ENCODE data around the gene CDK2. TPM values are rescaled to one million over a fixed set of nuclear protein-coding genes. Genes with fewer than 3 reads are reported as not detected.
"Not testable (repeated sequence)": the region's sequence is repeated elsewhere in the genome, so short reads cannot be mapped to it uniquely, and the experiment has no call there.

Gene CDK2
- total RNA-seq, 1 donor from 2014 or later = 25.7 TPM

- DNase-seq = no peak
These were observed 15.8 kb downstream of the CDK2 start for GRCh38 chr12:55982319-55982936.

DNA sequence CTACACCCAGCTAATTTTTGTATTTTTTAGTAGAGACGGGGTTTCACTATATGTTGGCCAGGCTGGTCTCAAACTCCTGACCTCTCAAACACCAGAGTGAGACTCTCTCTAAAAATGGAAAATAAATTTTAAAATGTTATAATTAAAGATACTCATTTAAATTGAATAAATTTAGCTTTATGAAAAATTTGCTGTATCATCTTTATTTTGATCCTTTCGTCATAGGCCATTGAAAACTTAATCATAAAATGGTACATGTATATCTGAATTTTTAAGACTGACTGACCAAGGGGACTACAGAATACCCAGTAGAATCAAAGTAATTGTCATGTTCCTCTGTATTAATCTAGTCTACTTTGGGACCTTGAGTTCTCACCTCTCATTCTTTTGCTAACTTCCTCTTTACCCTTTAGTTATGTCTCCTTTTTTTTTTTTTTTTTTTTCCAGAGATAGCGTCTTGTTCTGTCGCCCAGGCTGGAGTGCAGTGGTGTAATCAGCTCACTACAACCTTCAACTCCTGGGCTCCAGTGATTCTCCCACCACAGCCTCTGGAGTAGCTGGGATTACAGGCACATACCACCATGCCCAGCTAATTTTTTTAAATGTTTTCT, 16.7 kb downstream of the CDK2 start:
- DNase-seq = no peak

GRCh38 chr12:55984861-55985260, 18.2 kb downstream of the CDK2 start:
- DNase-seq = no peak

DNA sequence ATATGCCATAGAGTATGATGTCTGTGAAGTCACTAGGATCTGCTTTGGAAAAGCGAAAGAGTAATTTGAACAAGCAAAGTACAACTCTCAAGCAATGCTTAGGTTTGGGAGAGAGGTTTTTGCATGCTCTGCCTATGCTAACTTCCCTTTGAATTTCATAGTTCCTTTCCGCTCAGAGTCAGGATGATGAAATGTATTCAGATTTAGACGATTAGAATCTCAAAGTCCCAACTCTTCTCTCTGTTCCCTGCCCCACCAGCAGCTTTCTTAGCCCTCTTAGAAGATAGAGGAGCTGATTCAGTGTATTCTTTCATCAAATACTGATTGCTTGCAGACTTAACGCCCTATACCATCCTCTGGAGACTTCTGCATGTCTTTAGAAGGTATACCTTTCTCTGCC, 18.7 kb downstream of the CDK2 start:
- DNase-seq = no peak

DNA sequence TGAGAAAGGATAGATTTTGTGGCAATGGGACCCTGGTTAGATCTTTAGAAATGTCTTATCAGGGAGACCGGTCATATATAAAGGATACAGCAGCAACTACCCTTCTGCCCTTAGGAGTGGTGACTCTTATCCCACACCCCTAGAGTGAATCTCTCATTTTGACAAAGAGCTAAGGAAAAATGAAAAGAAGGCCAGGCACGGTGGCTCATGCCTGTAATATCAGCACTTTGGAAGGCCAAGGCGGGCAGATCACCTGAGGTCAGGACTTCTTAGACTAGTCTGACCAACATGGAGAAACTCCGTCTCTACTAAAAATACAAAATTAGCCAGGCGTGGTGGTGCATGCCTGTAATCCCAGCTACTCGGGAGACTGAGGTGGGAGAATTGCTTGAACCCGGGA, 19.3 kb downstream of the CDK2 start:
- DNase-seq = not testable (repeated sequence)

GRCh38 chr12:55991110-55991509, 24.5 kb downstream of the CDK2 start:
- no peak for DNase-seq

- DNase-seq = no peak
These were observed 26.7 kb downstream of the CDK2 start for GRCh38 chr12:55993230-55993853.

- DNase-seq = no peak
These were observed 28.7 kb downstream of the CDK2 start for GRCh38 chr12:55995366-55995765.

DNA sequence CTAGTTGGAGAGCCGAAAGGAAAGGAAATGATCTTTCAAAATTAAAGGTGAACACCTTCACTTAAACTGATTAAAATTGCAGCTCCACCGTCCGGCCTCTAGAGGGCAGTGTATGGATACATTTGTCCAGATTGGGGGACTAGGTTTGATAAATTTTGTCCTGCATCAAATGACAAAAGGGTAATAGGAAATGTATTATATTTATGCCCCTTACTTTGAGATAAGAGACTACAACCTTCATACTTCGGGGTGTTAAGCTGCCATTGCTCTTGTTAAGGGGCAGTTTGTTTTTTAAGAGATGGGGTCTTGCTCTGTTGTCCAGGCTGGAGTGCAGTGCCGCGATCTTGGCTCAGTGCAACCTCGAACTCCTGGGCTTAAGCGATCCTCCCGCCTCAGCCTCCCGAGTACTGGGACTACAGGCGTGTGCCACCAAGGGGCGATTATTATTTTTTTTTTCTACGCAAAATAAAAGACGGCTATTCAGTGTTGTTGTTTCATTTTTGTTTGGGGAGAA, 29.6 kb downstream of the CDK2 start:
- DNase-seq = peak; percentile 49

GRCh38 chr12:55996715-55997534, 30.3 kb downstream of the CDK2 start, which contains the start of gene SUOX:
SUOX (plus strand) TSS chr12:55997276; CDS start chr12:56002222, 4,946 bp downstream.
- peak; percentile 84 for DNase-seq

DNA sequence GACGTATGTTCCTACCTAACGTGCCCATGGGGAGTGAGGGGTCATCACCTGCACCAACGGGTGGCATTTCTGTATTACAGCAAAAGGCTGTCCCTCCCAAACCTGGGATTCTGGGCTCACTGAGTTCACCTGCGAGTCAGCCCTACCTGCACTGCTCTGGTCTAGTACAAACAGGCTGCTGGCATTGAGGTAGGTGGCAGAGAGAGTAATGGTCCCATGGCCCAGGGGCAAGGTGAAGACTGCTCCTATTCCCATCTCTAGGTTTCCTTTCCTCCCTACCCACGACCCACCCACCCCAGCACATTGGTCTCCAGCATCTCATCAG, 30.9 kb downstream of the CDK2 start:
- DNase-seq = no peak

- DNase-seq = not testable (repeated sequence)
These were observed 32.9 kb downstream of the CDK2 start for GRCh38 chr12:55999522-55999921.

DNA sequence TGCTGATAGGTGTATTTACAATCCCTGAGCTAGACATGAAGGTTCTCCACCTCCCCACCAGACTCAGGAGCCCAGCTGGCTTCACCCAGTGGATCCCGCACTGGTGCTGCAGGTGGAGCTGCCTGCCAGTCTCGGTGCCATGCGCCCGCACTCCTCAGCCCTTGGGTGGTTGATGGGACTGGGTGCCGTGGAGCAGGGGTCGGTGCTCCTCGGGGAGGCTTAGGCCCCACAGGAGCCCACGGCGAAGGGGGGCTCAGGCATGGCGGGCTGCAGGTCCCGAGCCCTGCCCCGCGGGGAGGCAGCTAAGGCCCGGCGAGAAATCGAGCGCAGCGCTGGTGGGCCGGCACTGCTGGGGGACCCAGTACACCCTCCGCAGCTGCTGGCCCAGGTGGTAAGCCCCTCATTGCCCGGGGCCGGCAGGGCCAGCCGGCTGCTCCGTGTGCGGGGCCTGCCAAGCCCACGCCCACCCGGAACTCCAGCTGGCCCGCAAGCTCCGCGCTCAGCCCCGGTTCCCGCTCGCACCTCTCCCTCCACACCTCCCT, 33.4 kb downstream of the CDK2 start:
- not testable (repeated sequence) for DNase-seq

DNA sequence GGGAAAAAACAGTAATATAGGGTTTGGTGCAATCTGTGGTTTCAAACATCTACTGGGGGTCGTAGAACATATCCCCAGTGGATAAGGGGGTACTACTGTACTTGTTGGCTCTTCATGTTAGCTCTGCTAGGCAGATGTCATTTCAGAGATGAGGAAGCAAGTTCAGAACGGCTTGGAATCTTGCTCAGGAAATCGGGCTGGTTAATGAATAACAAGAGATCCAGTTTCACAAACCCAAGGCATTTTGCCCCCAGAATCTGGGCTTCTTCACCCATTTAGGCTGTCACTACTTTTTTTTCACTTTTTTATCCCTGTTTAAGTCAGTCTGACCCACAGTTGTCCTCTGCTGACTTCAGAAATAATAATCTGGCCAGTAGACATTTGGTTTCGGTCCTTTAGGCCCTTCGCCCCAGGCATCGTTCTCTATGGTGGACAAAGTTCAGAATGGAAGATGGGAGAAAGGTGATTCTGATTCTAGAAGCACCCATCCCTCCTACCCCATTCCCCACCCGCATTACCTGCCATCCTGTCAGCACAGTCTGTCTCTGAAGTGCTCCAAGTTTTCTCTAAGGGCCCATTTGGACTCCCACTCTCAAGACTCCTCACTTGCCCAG, 35.0 kb downstream of the CDK2 start:
- no peak for DNase-seq

GRCh38 chr12:56003376-56003775, 36.7 kb downstream of the CDK2 start:
- DNase-seq = not testable (repeated sequence)

DNA sequence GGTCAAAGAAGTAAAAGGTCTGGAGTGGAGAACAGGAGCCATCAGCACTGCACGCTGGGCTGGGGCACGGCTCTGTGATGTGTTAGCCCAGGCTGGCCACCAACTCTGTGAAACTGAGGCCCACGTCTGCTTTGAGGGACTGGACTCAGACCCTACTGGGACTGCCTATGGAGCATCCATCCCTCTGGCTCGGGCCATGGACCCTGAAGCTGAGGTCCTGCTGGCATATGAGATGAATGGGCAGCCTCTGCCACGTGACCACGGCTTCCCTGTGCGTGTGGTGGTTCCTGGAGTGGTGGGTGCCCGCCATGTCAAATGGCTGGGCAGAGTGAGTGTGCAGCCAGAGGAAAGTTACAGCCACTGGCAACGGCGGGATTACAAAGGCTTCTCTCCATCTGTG, 37.6 kb downstream of the CDK2 start:
- no peak for DNase-seq

- peak; percentile 34 for DNase-seq
These were observed 41.2 kb downstream of the CDK2 start for GRCh38 chr12:56007564-56008559.

DNA sequence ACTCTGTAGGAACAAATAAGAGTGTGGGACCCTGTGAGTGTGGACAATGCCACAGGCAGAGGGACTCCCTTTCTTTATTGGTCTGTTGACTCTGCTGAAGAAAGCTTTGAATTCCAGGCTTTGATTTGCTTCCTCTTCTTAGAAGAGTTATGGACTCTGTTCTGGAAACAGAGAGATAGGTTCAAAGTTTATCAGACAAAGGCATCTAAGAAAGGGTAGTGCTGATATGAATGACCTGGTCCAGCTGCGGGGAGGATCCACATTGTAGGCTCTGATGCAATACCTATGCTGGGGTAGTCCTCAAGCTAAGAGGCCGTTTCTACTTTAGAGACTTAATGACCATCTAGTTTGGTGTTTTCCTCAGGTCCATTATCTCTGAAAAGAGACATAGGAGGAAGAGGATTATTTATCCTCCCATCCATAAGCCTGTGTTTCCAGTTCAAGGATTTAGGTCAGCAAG, 43.5 kb downstream of the CDK2 start:
- no peak for DNase-seq

GRCh38 chr12:56011509-56012090, 45.0 kb downstream of the CDK2 start:
- DNase-seq = no peak

GRCh38 chr12:56013482-56013881, 46.9 kb downstream of the CDK2 start:
- DNase-seq = no peak
